ENCODE results near the gene HOXB6.

HOXB6 gene

DNA sequence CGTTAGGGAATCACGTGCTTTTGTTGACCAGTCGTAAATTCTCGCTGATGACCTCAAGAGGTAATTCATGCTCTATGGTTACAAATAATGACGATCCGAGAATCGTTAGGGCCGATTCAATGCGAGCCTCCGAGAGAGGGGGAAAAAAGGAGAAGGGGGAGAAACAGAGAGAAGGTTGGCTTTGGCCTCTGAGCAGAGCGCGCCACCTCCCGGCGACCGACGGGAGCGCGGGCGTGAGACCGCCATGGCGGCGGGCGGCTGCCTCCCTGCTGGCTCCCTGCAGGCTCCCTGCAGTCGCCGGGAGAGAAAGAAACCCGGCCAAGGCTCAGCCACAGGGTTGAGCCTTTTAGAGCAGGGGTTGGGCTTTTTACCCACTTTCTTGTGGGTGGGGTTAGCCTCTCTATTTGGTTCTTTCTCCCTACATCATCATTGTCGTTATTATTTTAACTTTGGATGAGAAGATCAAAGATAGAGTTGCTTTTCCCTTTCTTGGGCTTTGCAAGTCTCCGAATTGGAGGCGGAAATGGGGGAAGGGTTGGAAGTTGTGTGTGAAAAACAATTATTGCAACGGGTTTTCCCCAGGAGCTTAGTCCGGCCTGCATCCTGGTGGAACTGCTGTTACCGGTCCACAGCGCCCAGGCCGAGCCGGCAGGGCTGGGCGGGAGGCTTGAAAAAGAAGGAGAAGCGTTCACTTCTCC is 10.8 kb downstream of the HOXB6 start:
- H3K27me3 ChIP-seq (ENCODE audit: low read depth, low read length): peaks cover 8% of the 10 kb centered on the region
- peaks cover 11 to 29% of the 10 kb centered on the region in 2 donors for H3K4me1 ChIP-seq (ENCODE audit: control insufficient read depth in 1 of 2, insufficient read depth in 2 of 2, low read length in 2 of 2)
- no peaks in the 10 kb centered on the region for H3K36me3 ChIP-seq (ENCODE audit: control insufficient read depth in 1 of 2, insufficient read depth in 2 of 2, low read length in 2 of 2)
- H3K27ac ChIP-seq (ENCODE audit: low read length): peak overlapping the region; percentile 67
- H3K4me3 ChIP-seq (ENCODE audit: low read depth in 1 of 2, low read length in 2 of 2): peak overlapping the region; percentile 33 to 76
- H3K9me3 ChIP-seq (ENCODE audit: control insufficient read depth in 1 of 2, low read length in 2 of 2): no peaks in the 10 kb centered on the region

DNA sequence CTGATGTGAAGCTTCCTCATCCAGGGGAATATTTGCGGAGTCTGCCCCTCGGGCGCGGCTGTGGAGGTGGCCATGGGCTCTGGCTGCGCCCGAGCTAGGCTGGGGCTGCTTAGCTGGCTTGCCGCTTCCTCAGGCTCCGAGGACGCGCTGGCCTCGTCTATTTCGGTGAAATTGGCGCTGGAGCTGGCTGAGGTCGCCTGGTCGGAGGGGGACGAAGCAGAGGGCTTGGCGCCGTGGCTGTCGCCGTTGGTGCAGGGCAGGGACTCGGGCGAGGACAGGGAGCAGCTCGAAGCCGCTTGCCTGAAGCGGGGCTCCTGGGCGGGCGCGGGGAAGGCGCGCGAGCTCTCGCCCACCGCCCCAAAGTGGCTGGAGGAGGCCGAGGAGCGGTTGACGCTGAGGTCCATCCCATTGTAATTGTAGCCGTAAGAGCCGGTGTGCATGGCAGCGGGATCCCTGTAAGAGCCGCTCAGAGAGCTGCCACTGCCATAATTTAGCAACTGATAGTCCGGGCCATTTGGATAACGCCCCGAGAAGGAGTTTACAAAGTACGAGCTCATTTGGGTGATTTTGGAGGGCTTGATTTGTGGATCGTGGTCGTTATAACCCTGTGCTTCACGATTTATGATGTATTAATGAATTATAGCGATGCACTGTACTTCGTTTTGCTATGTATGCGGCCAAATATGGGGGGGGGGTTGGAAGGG is 11.5 kb downstream of the HOXB6 start, which contains the start of gene HOXB5:
Gene HOXB5 (minus strand): TSS at position 654 of the 704 bp plus-strand sequence. CDS start 97 bp downstream, at position 557.
- Histone ChIP-seq H3K27me3 (ENCODE audit: low read depth, low read length) (peaks cover 8% of the 10 kb centered on the region), H3K4me3 (ENCODE audit: low read depth in 1 of 2, low read length in 2 of 2) (peak within 1 kb of the TSS; percentile 59 to 76), H3K4me1 (ENCODE audit: control insufficient read depth in 1 of 2, insufficient read depth in 2 of 2, low read length in 2 of 2) (peaks cover 11 to 33% of the 10 kb centered on the region in 2 donors), H3K9me3 (ENCODE audit: control insufficient read depth in 1 of 2, low read length in 2 of 2) (no peaks in the 10 kb centered on the region), H3K27ac (ENCODE audit: low read length) (peak within 1 kb of the TSS; percentile 67), H3K36me3 (ENCODE audit: control insufficient read depth in 1 of 2, insufficient read depth in 2 of 2, low read length in 2 of 2) (no peaks in the 10 kb centered on the region)

DNA sequence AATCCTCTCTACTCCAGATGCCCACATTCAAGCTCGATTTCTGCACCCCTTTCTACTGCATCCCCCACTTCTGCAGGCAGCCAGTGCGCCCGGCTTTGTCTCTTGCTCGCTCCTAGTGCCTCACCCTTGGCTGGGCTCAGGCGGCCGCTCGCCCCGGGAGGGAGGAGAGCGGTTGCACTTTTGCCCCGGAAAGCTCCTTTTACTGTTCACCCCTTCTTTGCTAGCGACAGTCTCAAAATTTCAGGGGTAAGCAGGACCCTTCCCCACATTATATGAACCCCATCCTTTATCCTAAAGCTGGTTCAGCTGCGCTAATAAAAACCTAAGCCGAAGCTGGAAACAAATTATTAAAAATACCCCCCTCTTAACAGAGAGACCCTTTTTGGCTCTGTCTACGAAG is 12.2 kb downstream of the HOXB6 start:
- H3K9me3 ChIP-seq (ENCODE audit: control insufficient read depth in 1 of 2, low read length in 2 of 2): no peaks in the 10 kb centered on the region
- peak overlapping the region; percentile 67 for H3K27ac ChIP-seq (ENCODE audit: low read length)
- no peaks in the 10 kb centered on the region for H3K36me3 ChIP-seq (ENCODE audit: control insufficient read depth in 1 of 2, insufficient read depth in 2 of 2, low read length in 2 of 2)
- peaks cover 8% of the 10 kb centered on the region for H3K27me3 ChIP-seq (ENCODE audit: low read depth, low read length)
- H3K4me1 ChIP-seq (ENCODE audit: control insufficient read depth in 1 of 2, insufficient read depth in 2 of 2, low read length in 2 of 2): peaks cover 11 to 38% of the 10 kb centered on the region in 2 donors
- H3K4me3 ChIP-seq (ENCODE audit: low read depth in 1 of 2, low read length in 2 of 2): peak overlapping the region; percentile 59 to 76

DNA sequence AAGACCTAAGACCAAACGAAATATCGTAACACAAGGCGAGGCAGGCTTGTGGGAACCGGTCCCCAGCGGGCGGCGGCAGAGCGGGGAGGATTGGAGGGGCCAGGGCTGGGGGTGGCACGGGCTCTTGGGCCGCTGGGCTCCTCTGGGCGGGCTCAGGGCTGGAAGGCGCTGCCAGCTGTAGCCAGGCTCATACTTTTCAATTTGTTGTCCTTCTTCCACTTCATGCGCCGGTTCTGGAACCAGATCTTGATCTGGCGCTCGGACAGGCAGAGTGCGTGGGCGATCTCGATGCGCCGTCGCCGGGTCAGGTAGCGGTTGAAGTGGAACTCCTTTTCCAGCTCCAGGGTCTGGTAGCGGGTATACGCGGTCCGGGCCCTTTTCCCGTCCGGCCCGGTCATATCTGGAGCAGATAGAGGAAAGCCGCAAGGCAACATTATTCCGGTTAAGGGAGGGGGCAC is 12.7 kb downstream of the HOXB6 start:
- Histone ChIP-seq H3K36me3 (ENCODE audit: control insufficient read depth in 1 of 2, insufficient read depth in 2 of 2, low read length in 2 of 2) (no peaks in the 10 kb centered on the region), H3K9me3 (ENCODE audit: control insufficient read depth in 1 of 2, low read length in 2 of 2) (no peaks in the 10 kb centered on the region), H3K27me3 (ENCODE audit: low read depth, low read length) (peaks cover 10% of the 10 kb centered on the region), H3K27ac (ENCODE audit: low read length) (peak overlapping the region; percentile 89), H3K4me3 (ENCODE audit: low read depth in 1 of 2, low read length in 2 of 2) (peak overlapping the region; percentile 59 to 76), H3K4me1 (ENCODE audit: control insufficient read depth in 1 of 2, insufficient read depth in 2 of 2, low read length in 2 of 2) (peaks cover 15 to 42% of the 10 kb centered on the region in 2 donors)

DNA sequence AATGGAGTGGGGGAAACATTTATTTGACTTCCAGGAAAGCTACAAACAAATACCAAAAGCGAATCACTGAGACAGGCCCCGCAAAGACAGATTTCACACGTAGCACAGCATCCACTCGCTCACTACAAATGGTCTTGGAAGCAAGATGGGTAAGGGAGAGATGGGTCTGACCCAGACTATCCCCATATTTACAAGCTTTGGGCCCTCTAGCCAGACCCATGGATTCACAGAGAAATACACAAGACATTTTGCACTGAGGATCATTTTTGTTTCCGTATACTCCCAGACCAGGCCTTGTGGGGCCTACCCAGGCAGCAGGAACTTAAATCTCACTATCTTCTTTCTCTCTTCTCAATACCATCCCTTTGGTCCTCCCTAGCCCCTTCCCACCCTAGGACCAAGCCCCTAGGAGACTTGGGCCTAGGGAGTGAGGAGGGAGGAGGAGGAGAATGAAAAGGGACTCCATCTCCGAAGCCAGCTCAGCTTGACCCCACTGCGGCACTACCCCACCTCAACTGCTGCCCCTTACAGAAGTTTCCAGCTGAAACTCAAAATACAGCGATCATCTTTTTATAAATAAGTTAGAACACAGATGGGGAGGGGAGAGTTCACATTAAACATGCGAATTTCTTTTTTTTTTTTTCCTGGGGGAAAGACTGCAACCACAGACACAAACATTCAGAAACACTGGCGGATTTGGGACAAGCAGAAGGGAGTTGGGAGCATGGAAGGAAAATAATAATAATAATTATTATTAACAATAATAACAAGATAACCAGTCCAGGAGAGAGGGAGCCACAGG is 13.3 kb downstream of the HOXB6 start:
- Histone ChIP-seq H3K4me1 (ENCODE audit: control insufficient read depth in 1 of 2, insufficient read depth in 2 of 2, low read length in 2 of 2) (peaks cover 15 to 43% of the 10 kb centered on the region in 2 donors), H3K27ac (ENCODE audit: low read length) (peak overlapping the region; percentile 89), H3K4me3 (ENCODE audit: low read depth in 1 of 2, low read length in 2 of 2) (peak overlapping the region; percentile 59 to 79), H3K36me3 (ENCODE audit: control insufficient read depth in 1 of 2, insufficient read depth in 2 of 2, low read length in 2 of 2) (no peaks in the 10 kb centered on the region), H3K9me3 (ENCODE audit: control insufficient read depth in 1 of 2, low read length in 2 of 2) (no peaks in the 10 kb centered on the region), H3K27me3 (ENCODE audit: low read depth, low read length) (peaks cover 14% of the 10 kb centered on the region)

DNA sequence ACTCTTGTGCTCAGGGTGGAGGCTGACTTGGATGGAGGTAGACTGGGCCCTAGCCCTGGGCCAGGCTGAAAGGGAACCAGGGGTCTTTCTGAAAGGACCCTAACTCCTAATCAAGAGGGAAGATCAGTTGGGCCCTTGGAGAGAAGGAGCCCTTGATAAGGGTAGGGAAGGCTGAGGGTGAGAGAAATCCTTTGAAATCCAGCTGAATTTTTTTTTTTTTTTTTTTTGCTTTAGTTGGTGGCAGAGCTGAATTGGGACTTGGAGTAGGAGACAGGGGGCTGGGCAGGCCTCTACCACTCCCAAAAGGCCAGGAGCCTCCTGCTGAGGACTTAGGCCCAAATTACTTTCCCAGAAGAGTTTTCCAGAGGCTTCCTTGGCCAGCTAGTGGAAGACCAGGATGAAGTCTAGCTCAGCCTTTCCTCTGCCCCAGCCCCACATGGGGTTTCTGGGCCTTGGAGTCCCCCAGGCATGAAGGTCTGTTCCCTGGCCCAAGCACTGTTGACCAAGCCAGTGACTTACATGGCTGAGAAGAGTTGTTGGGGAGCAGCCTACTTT is 14.1 kb downstream of the HOXB6 start:
- Histone ChIP-seq H3K4me3 (ENCODE audit: low read depth in 1 of 2, low read length in 2 of 2) (peak overlapping the region; percentile 79 to 88), H3K36me3 (ENCODE audit: control insufficient read depth in 1 of 2, insufficient read depth in 2 of 2, low read length in 2 of 2) (no peaks in the 10 kb centered on the region), H3K27me3 (ENCODE audit: low read depth, low read length) (peaks cover 14% of the 10 kb centered on the region), H3K4me1 (ENCODE audit: control insufficient read depth in 1 of 2, insufficient read depth in 2 of 2, low read length in 2 of 2) (peaks cover 15 to 35% of the 10 kb centered on the region in 2 donors), H3K27ac (ENCODE audit: low read length) (peak overlapping the region; percentile 89), H3K9me3 (ENCODE audit: control insufficient read depth in 1 of 2, low read length in 2 of 2) (no peaks in the 10 kb centered on the region)

DNA sequence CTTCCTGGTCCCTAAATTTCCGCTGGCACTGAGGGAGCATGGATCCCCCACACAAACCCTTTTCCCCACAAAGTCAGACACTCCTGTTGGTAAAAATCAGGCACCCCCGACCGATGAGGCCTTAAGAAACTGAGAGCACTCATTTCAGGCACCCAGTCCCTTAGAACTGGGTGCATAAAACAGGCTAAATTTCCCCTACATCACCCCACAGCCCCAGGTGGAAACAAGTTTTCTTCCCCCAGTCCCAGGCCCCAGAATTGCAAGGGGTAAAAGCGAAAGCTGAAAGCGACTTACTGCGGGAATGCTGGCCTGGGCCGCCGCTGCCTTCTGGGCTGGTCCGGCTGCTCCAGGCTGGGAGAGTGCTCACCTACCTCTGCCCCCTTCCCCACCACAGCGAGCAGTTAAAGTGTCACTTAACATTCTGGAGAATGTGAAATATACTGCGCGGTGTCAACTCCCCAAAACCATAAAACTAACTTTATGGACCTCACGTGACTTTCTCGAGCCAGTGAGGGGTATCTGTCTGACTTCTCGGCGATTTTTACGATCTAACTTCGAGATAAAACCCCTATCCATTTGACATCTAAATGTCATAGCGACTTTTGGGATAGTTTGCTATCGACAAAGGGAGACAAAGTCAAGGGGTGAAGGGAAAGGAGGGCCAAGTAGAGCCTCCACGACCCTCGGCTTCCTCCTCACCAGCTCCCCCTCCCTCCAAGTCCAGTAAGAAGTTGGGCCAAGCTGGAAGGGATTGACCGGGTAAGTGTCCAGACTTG is 14.8 kb downstream of the HOXB6 start, which contains the start of gene HOXB3:
Gene HOXB3 (minus strand): TSS at position 411 of the 776 bp plus-strand sequence. CDS start 37,767 bp downstream, outside the sequence.
- peaks cover 11 to 29% of the 10 kb centered on the region in 2 donors for H3K4me1 ChIP-seq (ENCODE audit: control insufficient read depth in 1 of 2, insufficient read depth in 2 of 2, low read length in 2 of 2)
- H3K27ac ChIP-seq (ENCODE audit: low read length): peak within 1 kb of the TSS; percentile 89
- H3K36me3 ChIP-seq (ENCODE audit: control insufficient read depth in 1 of 2, insufficient read depth in 2 of 2, low read length in 2 of 2): no peaks in the 10 kb centered on the region
- no peaks in the 10 kb centered on the region for H3K9me3 ChIP-seq (ENCODE audit: control insufficient read depth in 1 of 2, low read length in 2 of 2)
- peak within 1 kb of the TSS; percentile 79 to 88 for H3K4me3 ChIP-seq (ENCODE audit: low read depth in 1 of 2, low read length in 2 of 2)
- H3K27me3 ChIP-seq (ENCODE audit: low read depth, low read length): peaks cover 14% of the 10 kb centered on the region

DNA sequence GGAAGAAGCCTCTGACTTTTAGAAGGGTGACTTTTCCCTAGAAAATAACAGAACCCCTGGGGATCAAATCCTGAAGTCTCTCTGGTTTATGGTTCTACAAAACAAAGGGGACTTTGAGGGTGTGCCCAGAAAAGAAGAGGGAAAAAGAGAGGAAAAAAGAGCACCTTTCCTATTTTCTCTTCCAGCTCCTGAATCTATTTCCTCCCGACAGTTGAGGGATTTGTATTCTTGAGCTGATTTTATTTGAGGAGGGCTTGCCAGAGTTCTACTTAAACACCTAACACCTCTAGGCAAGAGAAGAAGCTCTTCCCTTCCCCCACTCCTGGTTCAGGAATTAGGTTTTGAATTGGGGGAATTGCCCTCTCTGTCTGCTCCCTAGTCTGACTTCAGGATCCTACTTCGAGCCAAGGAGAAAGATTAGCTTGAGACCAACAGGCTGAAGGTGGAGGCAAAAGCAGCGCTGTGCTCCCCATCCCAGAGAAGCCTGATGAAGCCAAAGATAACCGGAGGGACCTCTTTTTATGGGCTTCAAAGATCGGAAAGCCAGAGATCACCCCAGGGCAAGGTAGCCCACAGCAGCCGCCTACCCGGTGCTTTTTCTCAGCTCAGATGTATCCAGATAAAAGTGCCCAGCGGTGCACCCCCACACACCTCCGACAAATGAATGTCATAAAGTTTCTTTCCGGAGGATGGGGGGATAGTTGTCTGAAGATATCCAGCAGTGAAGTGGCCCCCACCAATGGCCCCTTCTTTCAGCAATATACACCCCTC is 15.5 kb downstream of the HOXB6 start:
- Histone ChIP-seq H3K4me1 (ENCODE audit: control insufficient read depth in 1 of 2, insufficient read depth in 2 of 2, low read length in 2 of 2) (peaks cover 7 to 23% of the 10 kb centered on the region in 2 donors), H3K27ac (ENCODE audit: low read length) (peak overlapping the region; percentile 89), H3K4me3 (ENCODE audit: low read depth in 1 of 2, low read length in 2 of 2) (peak overlapping the region; percentile 79 to 88)

DNA sequence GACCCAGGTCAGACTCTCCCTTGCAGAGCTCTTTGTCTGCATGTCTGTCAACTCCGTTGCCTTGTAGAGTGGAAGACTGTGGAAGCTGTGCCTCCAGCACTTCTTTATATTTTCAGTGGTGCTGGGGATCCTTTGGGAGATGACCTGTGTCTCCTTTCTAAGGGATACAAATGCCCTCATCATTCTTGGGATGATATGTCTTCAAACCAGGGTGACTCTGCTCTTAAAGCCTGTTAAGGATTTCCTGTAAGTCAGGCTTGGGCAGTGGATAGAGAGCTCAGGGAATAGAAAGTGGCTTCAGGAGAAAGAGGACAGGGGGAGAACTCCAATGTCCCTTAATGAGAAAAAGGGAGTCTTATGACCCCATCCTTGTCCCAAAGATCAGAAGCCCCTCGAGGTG is 16.3 kb downstream of the HOXB6 start:
- Histone ChIP-seq H3K4me3 (ENCODE audit: low read depth in 1 of 2, low read length in 2 of 2) (peak overlapping the region; percentile 79 to 88), H3K27ac (ENCODE audit: low read length) (peak overlapping the region; percentile 89), H3K36me3 (ENCODE audit: control insufficient read depth in 1 of 2, insufficient read depth in 2 of 2, low read length in 2 of 2) (no peaks in the 10 kb centered on the region), H3K9me3 (ENCODE audit: control insufficient read depth in 1 of 2, low read length in 2 of 2) (no peaks in the 10 kb centered on the region), H3K4me1 (ENCODE audit: control insufficient read depth in 1 of 2, insufficient read depth in 2 of 2, low read length in 2 of 2) (peaks cover 6 to 29% of the 10 kb centered on the region in 2 donors), H3K27me3 (ENCODE audit: low read depth, low read length) (peaks cover 9% of the 10 kb centered on the region)

More for the DNA sequence above, 15.5 kb downstream of the HOXB6 start:
- Histone ChIP-seq H3K36me3 (ENCODE audit: control insufficient read depth in 1 of 2, insufficient read depth in 2 of 2, low read length in 2 of 2) (no peaks in the 10 kb centered on the region), H3K9me3 (ENCODE audit: control insufficient read depth in 1 of 2, low read length in 2 of 2) (no peaks in the 10 kb centered on the region), H3K27me3 (ENCODE audit: low read depth, low read length) (peaks cover 9% of the 10 kb centered on the region)

DNA sequence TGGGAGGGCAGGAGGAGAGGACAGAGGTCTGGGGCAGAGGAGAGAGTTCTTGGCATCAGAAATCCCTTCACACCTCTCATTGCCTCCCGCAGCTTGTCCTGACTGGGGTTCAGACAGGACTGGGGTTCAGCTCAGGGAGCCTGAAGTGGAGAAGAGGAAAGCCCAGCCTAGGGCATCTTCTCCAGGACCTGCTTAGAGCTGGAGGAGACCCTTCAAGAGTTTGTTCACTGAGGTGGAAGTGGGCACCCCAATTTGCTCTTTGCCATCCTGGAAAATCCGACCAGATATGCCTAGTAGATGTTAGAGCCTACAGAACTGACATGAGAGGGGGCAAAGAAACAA is 16.7 kb downstream of the HOXB6 start:
- no peaks in the 10 kb centered on the region for H3K36me3 ChIP-seq (ENCODE audit: control insufficient read depth in 1 of 2, insufficient read depth in 2 of 2, low read length in 2 of 2)
- H3K4me3 ChIP-seq (ENCODE audit: low read depth in 1 of 2, low read length in 2 of 2): peak overlapping the region; percentile 79 to 88
- peak overlapping the region; percentile 89 for H3K27ac ChIP-seq (ENCODE audit: low read length)
- no peaks in the 10 kb centered on the region for H3K9me3 ChIP-seq (ENCODE audit: control insufficient read depth in 1 of 2, low read length in 2 of 2)
- peaks cover 12% of the 10 kb centered on the region for H3K27me3 ChIP-seq (ENCODE audit: low read depth, low read length)
- H3K4me1 ChIP-seq (ENCODE audit: control insufficient read depth in 1 of 2, insufficient read depth in 2 of 2, low read length in 2 of 2): peaks cover 10 to 34% of the 10 kb centered on the region in 2 donors
